ENCODE measurements around the gene PLCB4.

The PLCB4 gene

DNA sequence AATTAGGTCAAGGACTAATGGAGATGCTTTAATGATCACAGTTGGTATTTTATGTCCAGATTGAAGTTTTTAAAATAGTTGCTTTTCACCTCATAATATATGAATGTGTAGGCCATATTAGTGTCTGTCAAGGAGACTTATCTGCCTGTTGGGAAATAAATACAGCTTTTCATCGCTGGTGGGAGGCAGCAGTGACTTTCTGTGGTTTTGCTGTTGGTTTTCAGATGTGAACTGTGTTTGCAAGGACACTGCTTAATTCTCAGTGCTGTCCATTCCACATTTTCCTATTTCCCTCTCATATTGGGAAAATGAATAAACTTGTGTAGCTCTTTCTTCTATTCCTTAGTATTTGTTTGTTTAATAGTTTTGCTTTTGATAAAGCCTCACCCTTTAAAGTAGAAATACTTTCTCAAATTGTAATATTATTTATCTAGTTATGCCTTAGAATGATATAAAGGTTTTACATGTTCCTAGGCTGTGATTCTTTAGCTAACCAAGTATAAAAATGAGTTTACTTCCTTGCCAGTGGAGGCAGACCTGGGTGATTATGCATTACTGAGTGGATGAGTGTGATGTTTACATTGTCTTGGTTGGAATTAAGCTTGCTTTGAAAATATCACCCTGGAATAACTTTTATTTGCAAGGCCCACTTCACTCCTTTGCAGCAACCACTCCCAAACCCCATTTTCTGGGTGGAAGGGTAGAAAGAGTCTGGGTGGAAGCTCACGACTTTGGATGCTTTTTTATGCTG, 3.3 kb downstream of the PLCB4 start:
- H3K4ac ChIP-seq (ENCODE audit: low read length) = no peak overlapping the region
- no peak overlapping the region for H3K18ac ChIP-seq (ENCODE audit: low read length)
- no peak overlapping the region for H4K8ac ChIP-seq (ENCODE audit: low read depth, low read length)
- H3K9me3 ChIP-seq (replicated peaks in 1 of 2; ENCODE audit: control insufficient read depth in 2 of 2, insufficient read depth in 1 of 2, low read depth in 1 of 2, low read length in 2 of 2) = no peaks in the 10 kb centered on the region
- H2BK12ac ChIP-seq (ENCODE audit: low read length) = no peak overlapping the region
- no peak overlapping the region for H2AFZ ChIP-seq (ENCODE audit: low read length)
- H3K79me1 ChIP-seq (ENCODE audit: low read depth, low read length) = no peaks in the 10 kb centered on the region
- no peak overlapping the region for H3K23ac ChIP-seq (ENCODE audit: low read depth, low read length, poor library complexity)
- no peak overlapping the region for H2BK15ac ChIP-seq (ENCODE audit: low read length)
- peaks cover 5 to 13% of the 10 kb centered on the region in 2 donors for H3K4me1 ChIP-seq (ENCODE audit: control insufficient read depth in 2 of 2, insufficient read depth in 1 of 2, low read depth in 1 of 2, low read length in 2 of 2)
- no peaks in the 10 kb centered on the region for H3K36me3 ChIP-seq (replicated peaks in 1 of 2; ENCODE audit: control insufficient read depth in 2 of 2, insufficient read depth in 2 of 2, low read length in 2 of 2)
- no peak overlapping the region for H2BK120ac ChIP-seq (ENCODE audit: low read depth, low read length)
- H2BK5ac ChIP-seq (ENCODE audit: low read length) = no peak overlapping the region
- no CpG with 5 or more reads among the region's 2 CpGs for WGBS, 2 donors (ENCODE audit: extremely low coverage in 2 of 2, insufficient read length in 2 of 2, insufficient replicate concordance in 1 of 2)
- H2AK5ac ChIP-seq (ENCODE audit: low read depth, low read length) = no peak overlapping the region
- no peak for DNase-seq (ENCODE audit: low spot score)
- no peak overlapping the region for H3K4me2 ChIP-seq (ENCODE audit: insufficient read depth, low read length, poor library complexity, severe bottlenecking)
- no peak overlapping the region for H3K9ac ChIP-seq (ENCODE audit: low read depth, low read length, poor library complexity)
- H4K91ac ChIP-seq (ENCODE audit: low read depth, low read length, poor library complexity) = no peak overlapping the region
- H3K14ac ChIP-seq (ENCODE audit: low read length) = no peak overlapping the region
- H3K27ac ChIP-seq (replicated peaks; ENCODE audit: low read length) = no peak overlapping the region
- no peak overlapping the region for H3K4me3 ChIP-seq (ENCODE audit: low read length in 2 of 2)
- H3K27me3 ChIP-seq (ENCODE audit: control insufficient read depth in 3 of 3, insufficient read depth in 3 of 3, low read depth in 1 of 3, low read length in 3 of 3) = no peaks in the 10 kb centered on the region

DNA sequence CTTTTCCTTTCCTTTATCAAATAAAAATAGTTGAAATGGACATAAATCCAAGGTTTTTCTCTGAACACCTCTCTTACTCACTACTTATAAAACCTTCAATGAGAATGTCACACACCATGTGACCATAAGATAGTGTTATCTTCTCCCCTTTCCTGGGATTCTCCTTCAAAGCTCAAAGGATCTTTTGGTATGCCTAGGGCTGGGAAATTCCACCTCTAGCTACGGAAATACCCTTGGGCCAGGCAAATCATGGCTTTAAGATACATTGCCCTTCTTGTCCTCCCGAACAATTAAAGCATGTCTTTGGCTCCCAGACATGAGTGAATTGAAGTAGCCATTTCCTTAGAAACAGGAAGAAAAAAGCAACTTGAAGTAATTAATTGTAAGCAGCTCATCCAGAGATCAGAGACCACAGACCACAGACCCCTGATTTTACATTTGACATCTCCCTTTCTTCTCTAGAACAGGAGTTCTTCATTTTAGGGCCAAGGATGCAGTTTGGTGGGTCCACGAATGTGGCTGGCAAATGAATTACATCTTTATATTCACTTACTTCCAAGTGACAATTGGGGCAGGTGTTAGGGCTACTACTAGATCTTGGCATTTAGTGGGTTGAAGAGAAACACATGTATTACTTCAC, 4.1 kb downstream of the PLCB4 start:
- no peak overlapping the region for H3K23ac ChIP-seq (ENCODE audit: low read depth, low read length, poor library complexity)
- no peak overlapping the region for H2AK5ac ChIP-seq (ENCODE audit: low read depth, low read length)
- no peak overlapping the region for H3K4ac ChIP-seq (ENCODE audit: low read length)
- WGBS, 2 donors (ENCODE audit: extremely low coverage in 2 of 2, insufficient read length in 2 of 2, insufficient replicate concordance in 1 of 2) = no CpG with 5 or more reads among the region's 3 CpGs
- no peaks in the 10 kb centered on the region for H3K9me3 ChIP-seq (replicated peaks in 1 of 2; ENCODE audit: control insufficient read depth in 2 of 2, insufficient read depth in 1 of 2, low read depth in 1 of 2, low read length in 2 of 2)
- H4K91ac ChIP-seq (ENCODE audit: low read depth, low read length, poor library complexity) = no peak overlapping the region
- no peak overlapping the region for H3K27ac ChIP-seq (replicated peaks; ENCODE audit: low read length)
- no peak overlapping the region for H3K9ac ChIP-seq (ENCODE audit: low read depth, low read length, poor library complexity)
- no peak overlapping the region for H2BK12ac ChIP-seq (ENCODE audit: low read length)
- H2BK5ac ChIP-seq (ENCODE audit: low read length) = no peak overlapping the region
- no peak overlapping the region for H3K14ac ChIP-seq (ENCODE audit: low read length)
- no peak overlapping the region for H2AFZ ChIP-seq (ENCODE audit: low read length)
- no peaks in the 10 kb centered on the region for H3K27me3 ChIP-seq (ENCODE audit: control insufficient read depth in 3 of 3, insufficient read depth in 3 of 3, low read depth in 1 of 3, low read length in 3 of 3)
- no peaks in the 10 kb centered on the region for H3K79me1 ChIP-seq (ENCODE audit: low read depth, low read length)
- no peaks in the 10 kb centered on the region for H3K36me3 ChIP-seq (replicated peaks in 1 of 2; ENCODE audit: control insufficient read depth in 2 of 2, insufficient read depth in 2 of 2, low read length in 2 of 2)
- no peak overlapping the region for H4K8ac ChIP-seq (ENCODE audit: low read depth, low read length)
- H3K4me2 ChIP-seq (ENCODE audit: insufficient read depth, low read length, poor library complexity, severe bottlenecking) = no peak overlapping the region
- H3K18ac ChIP-seq (ENCODE audit: low read length) = no peak overlapping the region
- peaks cover 2 to 13% of the 10 kb centered on the region in 2 donors for H3K4me1 ChIP-seq (ENCODE audit: control insufficient read depth in 2 of 2, insufficient read depth in 1 of 2, low read depth in 1 of 2, low read length in 2 of 2)
- no peak overlapping the region for H2BK120ac ChIP-seq (ENCODE audit: low read depth, low read length)
- no peak for DNase-seq (ENCODE audit: low spot score)
- H3K4me3 ChIP-seq (ENCODE audit: low read length in 2 of 2) = no peak overlapping the region
- no peak overlapping the region for H2BK15ac ChIP-seq (ENCODE audit: low read length)

DNA sequence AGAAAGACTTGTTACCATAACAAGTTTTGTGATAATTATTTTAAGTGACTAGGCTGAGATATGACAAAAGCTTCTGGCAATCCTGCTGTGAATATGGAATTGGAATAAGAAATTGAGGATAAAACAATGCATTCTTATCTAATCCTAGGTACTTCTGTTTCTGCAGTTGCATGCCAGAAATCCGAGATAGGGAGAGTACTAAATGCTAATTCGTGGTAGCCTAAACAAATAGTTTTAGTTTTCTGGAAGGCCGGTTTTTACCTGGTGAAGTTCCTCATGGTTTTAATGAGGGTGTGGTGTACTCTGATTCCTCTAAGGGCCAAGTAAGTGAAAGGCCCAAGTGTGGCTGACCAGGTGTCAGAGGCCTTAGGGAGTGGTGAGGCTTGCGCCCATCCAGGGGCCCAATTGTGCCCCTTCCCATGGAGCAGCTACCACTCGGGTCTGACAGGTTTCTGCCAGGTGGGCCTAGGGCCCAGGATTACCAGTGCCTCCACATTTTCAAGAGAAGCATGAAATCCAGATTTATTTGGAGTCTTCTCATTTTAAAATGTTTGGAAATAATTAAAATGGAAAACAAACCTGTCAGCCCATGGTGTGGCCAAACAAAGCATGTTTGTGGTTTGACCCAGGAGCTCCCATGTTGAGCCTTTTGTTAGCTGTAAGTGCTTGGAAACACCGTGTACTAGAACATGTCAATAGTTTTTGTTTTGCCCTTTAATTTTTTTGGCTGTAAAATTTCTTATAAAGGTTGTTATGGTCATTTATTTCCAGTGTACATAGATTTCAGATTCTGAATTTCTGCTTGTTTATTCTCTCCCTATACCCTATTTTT, 6.6 kb downstream of the PLCB4 start:
- no peak overlapping the region for H3K27ac ChIP-seq (replicated peaks; ENCODE audit: low read length)
- no peak overlapping the region for H3K23ac ChIP-seq (ENCODE audit: low read depth, low read length, poor library complexity)
- H3K9ac ChIP-seq (ENCODE audit: low read depth, low read length, poor library complexity) = no peak overlapping the region
- H3K9me3 ChIP-seq (replicated peaks in 1 of 2; ENCODE audit: control insufficient read depth in 2 of 2, insufficient read depth in 1 of 2, low read depth in 1 of 2, low read length in 2 of 2) = no peaks in the 10 kb centered on the region
- H3K36me3 ChIP-seq (replicated peaks in 1 of 2; ENCODE audit: control insufficient read depth in 2 of 2, insufficient read depth in 2 of 2, low read length in 2 of 2) = no peaks in the 10 kb centered on the region
- H3K27me3 ChIP-seq (ENCODE audit: control insufficient read depth in 3 of 3, insufficient read depth in 3 of 3, low read depth in 1 of 3, low read length in 3 of 3) = no peaks in the 10 kb centered on the region
- H4K91ac ChIP-seq (ENCODE audit: low read depth, low read length, poor library complexity) = no peak overlapping the region
- H2BK5ac ChIP-seq (ENCODE audit: low read length) = no peak overlapping the region
- DNase-seq (ENCODE audit: low spot score) = no peak
- no peak overlapping the region for H3K14ac ChIP-seq (ENCODE audit: low read length)
- no peak overlapping the region for H2AK5ac ChIP-seq (ENCODE audit: low read depth, low read length)
- no peak overlapping the region for H4K8ac ChIP-seq (ENCODE audit: low read depth, low read length)
- no CpG with 5 or more reads among the region's 6 CpGs for WGBS, 2 donors (ENCODE audit: extremely low coverage in 2 of 2, insufficient read length in 2 of 2, insufficient replicate concordance in 1 of 2)
- no peak overlapping the region for H3K18ac ChIP-seq (ENCODE audit: low read length)
- H3K4me3 ChIP-seq (ENCODE audit: low read length in 2 of 2) = no peak overlapping the region
- H2BK12ac ChIP-seq (ENCODE audit: low read length) = no peak overlapping the region
- no peak overlapping the region for H2BK15ac ChIP-seq (ENCODE audit: low read length)
- no peak overlapping the region for H3K4me2 ChIP-seq (ENCODE audit: insufficient read depth, low read length, poor library complexity, severe bottlenecking)
- H3K4me1 ChIP-seq (ENCODE audit: control insufficient read depth in 2 of 2, insufficient read depth in 1 of 2, low read depth in 1 of 2, low read length in 2 of 2) = peaks cover 2 to 10% of the 10 kb centered on the region in 2 donors
- H3K4ac ChIP-seq (ENCODE audit: low read length) = no peak overlapping the region
- no peaks in the 10 kb centered on the region for H3K79me1 ChIP-seq (ENCODE audit: low read depth, low read length)
- no peak overlapping the region for H2BK120ac ChIP-seq (ENCODE audit: low read depth, low read length)
- no peak overlapping the region for H2AFZ ChIP-seq (ENCODE audit: low read length)

DNA sequence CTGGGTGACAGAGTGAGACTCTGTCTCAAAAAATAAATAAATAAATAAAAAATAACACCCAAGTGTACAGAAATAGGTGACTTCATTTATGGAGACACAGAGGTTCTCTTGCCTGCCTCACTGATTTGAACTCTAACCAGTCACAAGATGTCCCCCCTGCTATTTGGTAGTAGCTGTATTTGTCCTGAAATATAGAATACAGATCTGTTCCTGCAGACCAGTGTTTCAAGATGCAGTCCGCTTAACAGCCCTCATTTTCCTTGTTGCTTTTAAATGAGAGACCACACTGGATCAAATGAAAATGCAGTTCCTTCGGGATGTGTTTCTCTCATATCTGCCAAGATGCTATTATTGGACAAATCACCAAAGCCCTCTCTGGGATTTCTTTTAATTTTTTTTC, 7.6 kb downstream of the PLCB4 start:
- no peak overlapping the region for H2BK5ac ChIP-seq (ENCODE audit: low read length)
- no peak overlapping the region for H4K91ac ChIP-seq (ENCODE audit: low read depth, low read length, poor library complexity)
- H3K23ac ChIP-seq (ENCODE audit: low read depth, low read length, poor library complexity) = no peak overlapping the region
- H3K36me3 ChIP-seq (replicated peaks in 1 of 2; ENCODE audit: control insufficient read depth in 2 of 2, insufficient read depth in 2 of 2, low read length in 2 of 2) = no peaks in the 10 kb centered on the region
- H2BK12ac ChIP-seq (ENCODE audit: low read length) = no peak overlapping the region
- H4K8ac ChIP-seq (ENCODE audit: low read depth, low read length) = no peak overlapping the region
- H3K27ac ChIP-seq (replicated peaks; ENCODE audit: low read length) = no peak overlapping the region
- H3K9ac ChIP-seq (ENCODE audit: low read depth, low read length, poor library complexity) = no peak overlapping the region
- no peaks in the 10 kb centered on the region for H3K9me3 ChIP-seq (replicated peaks in 1 of 2; ENCODE audit: control insufficient read depth in 2 of 2, insufficient read depth in 1 of 2, low read depth in 1 of 2, low read length in 2 of 2)
- H2AFZ ChIP-seq (ENCODE audit: low read length) = no peak overlapping the region
- no peak overlapping the region for H3K4ac ChIP-seq (ENCODE audit: low read length)
- H3K14ac ChIP-seq (ENCODE audit: low read length) = no peak overlapping the region
- peaks cover 2 to 3% of the 10 kb centered on the region in 2 donors for H3K4me1 ChIP-seq (ENCODE audit: control insufficient read depth in 2 of 2, insufficient read depth in 1 of 2, low read depth in 1 of 2, low read length in 2 of 2)
- no peak for DNase-seq (ENCODE audit: low spot score)
- H2BK120ac ChIP-seq (ENCODE audit: low read depth, low read length) = no peak overlapping the region
- no peak overlapping the region for H2BK15ac ChIP-seq (ENCODE audit: low read length)
- no peak overlapping the region for H3K4me3 ChIP-seq (ENCODE audit: low read length in 2 of 2)
- no peaks in the 10 kb centered on the region for H3K79me1 ChIP-seq (ENCODE audit: low read depth, low read length)
- no CpG with 5 or more reads among the region's 2 CpGs for WGBS, 2 donors (ENCODE audit: extremely low coverage in 2 of 2, insufficient read length in 2 of 2, insufficient replicate concordance in 1 of 2)
- no peaks in the 10 kb centered on the region for H3K27me3 ChIP-seq (ENCODE audit: control insufficient read depth in 3 of 3, insufficient read depth in 3 of 3, low read depth in 1 of 3, low read length in 3 of 3)
- H3K18ac ChIP-seq (ENCODE audit: low read length) = no peak overlapping the region
- H3K4me2 ChIP-seq (ENCODE audit: insufficient read depth, low read length, poor library complexity, severe bottlenecking) = no peak overlapping the region
- no peak overlapping the region for H2AK5ac ChIP-seq (ENCODE audit: low read depth, low read length)
